GM21390 (cell line): ENCODE measurements around the gene BIRC7.

Experiments
- ATAC-seq: cut with Tn5 transposase; IDR thresholded peaks from one replicate; pipeline ENCODE4 v1.9.1; 2021; ENCODE audit not compliant: unreplicated experiment

Gene BIRC7

GRCh38 chr20:63224412-63225081 lies 11.2 kb upstream of the BIRC7 start:
- no peak for ATAC-seq

GRCh38 chr20:63225082-63225454 lies 10.6 kb upstream of the BIRC7 start:
- ATAC-seq = no peak

GRCh38 chr20:63226042-63226943 lies 9.4 kb upstream of the BIRC7 start:
- no peak for ATAC-seq

- ATAC-seq = no peak
These were observed 8.4 kb upstream of the BIRC7 start for GRCh38 chr20:63227260-63227659.

- no peak for ATAC-seq
These were observed 6.9 kb upstream of the BIRC7 start for GRCh38 chr20:63228806-63229205.

GRCh38 chr20:63230800-63231268 lies 4.9 kb upstream of the BIRC7 start:
- no peak for ATAC-seq

- ATAC-seq = no peak
These were observed 3.3 kb upstream of the BIRC7 start for GRCh38 chr20:63232235-63233060.

GRCh38 chr20:63233061-63233344 lies 2.7 kb upstream of the BIRC7 start:
- no peak for ATAC-seq

- no peak for ATAC-seq
These were observed 1.8 kb upstream of the BIRC7 start for GRCh38 chr20:63233924-63234323.

- ATAC-seq = no peak
These were observed 859 bp upstream of the BIRC7 start for GRCh38 chr20:63234693-63235398.

- ATAC-seq = no peak
These were observed 572 bp downstream of the BIRC7 start for GRCh38 chr20:63236116-63236837.

- no peak for ATAC-seq
These were observed 2.3 kb downstream of the BIRC7 start for GRCh38 chr20:63238031-63238430.

- no peak for ATAC-seq
These were observed 2.9 kb downstream of the BIRC7 start for GRCh38 chr20:63238514-63239125.

- no peak for ATAC-seq
These were observed 3.7 kb downstream of the BIRC7 start for GRCh38 chr20:63239431-63239830.

GRCh38 chr20:63240004-63240403 lies 4.3 kb downstream of the BIRC7 start:
- no peak for ATAC-seq

GRCh38 chr20:63241272-63241671 lies 5.6 kb downstream of the BIRC7 start:
- no peak for ATAC-seq

GRCh38 chr20:63242736-63243135 lies 7.0 kb downstream of the BIRC7 start:
- ATAC-seq = no peak

GRCh38 chr20:63243604-63244247 lies 8.0 kb downstream of the BIRC7 start:
- ATAC-seq = no peak

- ATAC-seq = no peak
These were observed 8.8 kb downstream of the BIRC7 start for GRCh38 chr20:63244468-63244867.
